Measurements from ENCODE around the gene ESR2. TPM values are rescaled to one million over a fixed set of nuclear protein-coding genes. Genes with fewer than 3 reads are reported as not detected.

Gene ESR2
- polyA plus RNA-seq, 1 of the 3 experiments (the other 2 are of a cell fraction): 0.03 TPM

- no peak overlapping the region for H2AFZ ChIP-seq (ENCODE audit: low read depth)
- no peaks in the 10 kb centered on the region for H3K27me3 ChIP-seq (ENCODE audit: insufficient read depth)
- no peaks in the 10 kb centered on the region for H3K9me2 ChIP-seq
- no peak overlapping the region for H3K9ac ChIP-seq
- H3K4me2 ChIP-seq: no peak overlapping the region
- WGBS (ENCODE audit: low lambda C conversion rate): 97% methylated on average over 2 of the region's 2 CpGs
- no peak overlapping the region for H3K27ac ChIP-seq (ENCODE audit: low read depth in 2 of 2, low read length in 1 of 2)
- H3K79me2 ChIP-seq (ENCODE audit: insufficient read depth): no peaks in the 10 kb centered on the region
- no peaks in the 10 kb centered on the region for H4K20me1 ChIP-seq (ENCODE audit: insufficient read depth)
- TF ChIP-seq, protein P1, sequence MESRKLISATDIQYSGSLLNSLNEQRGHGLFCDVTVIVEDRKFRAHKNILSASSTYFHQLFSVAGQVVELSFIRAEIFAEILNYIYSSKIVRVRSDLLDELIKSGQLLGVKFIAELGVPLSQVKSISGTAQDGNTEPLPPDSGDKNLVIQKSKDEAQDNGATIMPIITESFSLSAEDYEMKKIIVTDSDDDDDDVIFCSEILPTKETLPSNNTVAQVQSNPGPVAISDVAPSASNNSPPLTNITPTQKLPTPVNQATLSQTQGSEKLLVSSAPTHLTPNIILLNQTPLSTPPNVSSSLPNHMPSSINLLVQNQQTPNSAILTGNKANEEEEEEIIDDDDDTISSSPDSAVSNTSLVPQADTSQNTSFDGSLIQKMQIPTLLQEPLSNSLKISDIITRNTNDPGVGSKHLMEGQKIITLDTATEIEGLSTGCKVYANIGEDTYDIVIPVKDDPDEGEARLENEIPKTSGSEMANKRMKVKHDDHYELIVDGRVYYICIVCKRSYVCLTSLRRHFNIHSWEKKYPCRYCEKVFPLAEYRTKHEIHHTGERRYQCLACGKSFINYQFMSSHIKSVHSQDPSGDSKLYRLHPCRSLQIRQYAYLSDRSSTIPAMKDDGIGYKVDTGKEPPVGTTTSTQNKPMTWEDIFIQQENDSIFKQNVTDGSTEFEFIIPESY (IDR thresholded peaks at IDR 0.05; ENCODE audit: borderline replicate concordance, low read depth): no peak
- TF ChIP-seq CTCF (IDR thresholded peaks at IDR 0.05): no peak
- no peak for TF ChIP-seq ELF1 (IDR thresholded peaks at IDR 0.05)
- TF ChIP-seq TCF12 (IDR thresholded peaks at IDR 0.05): no peak
- TF ChIP-seq GABPA (IDR thresholded peaks at IDR 0.05; ENCODE audit: low read depth): no peak
- no peak for TF ChIP-seq FOXJ3 (CRISPR knock-in tag; IDR thresholded peaks at IDR 0.05)
- no peak for TF ChIP-seq SMC3 (IDR thresholded peaks at IDR 0.05; ENCODE audit: low read depth, low read length)
- TF ChIP-seq MAX (IDR thresholded peaks at IDR 0.05; ENCODE audit: low read depth): no peak
- no peak for TF ChIP-seq RXRA (IDR thresholded peaks at IDR 0.05; ENCODE audit: borderline replicate concordance, low read depth)
- no peak for TF ChIP-seq REST (IDR thresholded peaks at IDR 0.05; ENCODE audit: low read depth, low read length)
- TF ChIP-seq NFIC (IDR thresholded peaks at IDR 0.05; ENCODE audit: borderline replicate concordance): no peak
- TF ChIP-seq IRF3 (IDR thresholded peaks at IDR 0.05; ENCODE audit: low read depth, low read length): no peak
- no peak for TF ChIP-seq RCOR1 (IDR thresholded peaks at IDR 0.05; ENCODE audit: low read length)
- TF ChIP-seq, protein P2, sequence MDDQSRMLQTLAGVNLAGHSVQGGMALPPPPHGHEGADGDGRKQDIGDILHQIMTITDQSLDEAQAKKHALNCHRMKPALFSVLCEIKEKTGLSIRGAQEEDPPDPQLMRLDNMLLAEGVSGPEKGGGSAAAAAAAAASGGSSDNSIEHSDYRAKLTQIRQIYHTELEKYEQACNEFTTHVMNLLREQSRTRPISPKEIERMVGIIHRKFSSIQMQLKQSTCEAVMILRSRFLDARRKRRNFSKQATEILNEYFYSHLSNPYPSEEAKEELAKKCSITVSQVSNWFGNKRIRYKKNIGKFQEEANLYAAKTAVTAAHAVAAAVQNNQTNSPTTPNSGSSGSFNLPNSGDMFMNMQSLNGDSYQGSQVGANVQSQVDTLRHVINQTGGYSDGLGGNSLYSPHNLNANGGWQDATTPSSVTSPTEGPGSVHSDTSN (IDR thresholded peaks at IDR 0.05): no peak
- POLR2A ChIA-PET: no interaction called here
- H3F3A ChIP-seq (replicated peaks; ENCODE audit: insufficient read depth): no peaks in the 10 kb centered on the region
- CTCF ChIA-PET: no interaction called here
- no peaks in the 10 kb centered on the region for H3K4me1 ChIP-seq (ENCODE audit: control insufficient read depth in 1 of 2, insufficient read depth in 2 of 2, low read depth in 1 of 2, low read length in 1 of 2)
- no peak for DNase-seq
- H3K36me3 ChIP-seq (replicated peaks in 1 of 2; ENCODE audit: control insufficient read depth in 1 of 2, insufficient read depth in 2 of 2, low read length in 1 of 2): no peaks in the 10 kb centered on the region
- no peaks in the 10 kb centered on the region for H3K9me3 ChIP-seq
- no peak overlapping the region for H3K4me3 ChIP-seq (ENCODE audit: low read depth in 2 of 2, low read length in 1 of 2)
Observed at GRCh38 chr14:64064447-64064846, 229.7 kb downstream of the ESR2 start.

All from SK-N-SH (cell line).